BLaER1 (cell line): ENCODE measurements around the gene PRKG2.

Experiments used
- H3K27ac ChIP-seq: shearing (Covaris generic); formaldehyde crosslinking; 2 replicates; pipeline ENCODE4 v1.8.1; 2022
- H3K27me3 ChIP-seq: shearing (Covaris generic); formaldehyde crosslinking; 2 replicates; pipeline ENCODE4 v1.8.1; 2022
- H3K36me3 ChIP-seq: shearing (Covaris generic); formaldehyde crosslinking; 2 replicates; pipeline ENCODE4 v1.8.1; 2022
- H3K4me1 ChIP-seq: shearing (Covaris generic); formaldehyde crosslinking; 2 replicates; pipeline ENCODE4 v1.8.1; 2022
- H3K4me2 ChIP-seq: shearing (Covaris generic); formaldehyde crosslinking; 2 replicates; pipeline ENCODE4 v1.8.1; 2022
- H3K4me3 ChIP-seq: shearing (Covaris generic); formaldehyde crosslinking; 2 replicates; pipeline ENCODE4 v1.8.1; 2022
- H3K9ac ChIP-seq: shearing (Covaris generic); formaldehyde crosslinking; 2 replicates; pipeline ENCODE4 v1.8.1; 2022
- H3K9me3 ChIP-seq: shearing (Covaris generic); formaldehyde crosslinking; 2 replicates; pipeline ENCODE4 v1.8.1; 2022
- H4K20me1 ChIP-seq: shearing (Covaris generic); formaldehyde crosslinking; 2 replicates; pipeline ENCODE4 v1.8.1; 2022
- Cebpa-rat ChIP-seq: shearing (Covaris generic); IDR thresholded peaks from 2 replicates; pipeline ENCODE4 v1.8.1; 2022

The PRKG2 gene

GRCh38 chr4:81142744-81143143 lies 72.3 kb downstream of the PRKG2 start:
- Histone ChIP-seq H3K9ac (no peak overlapping the region), H3K27ac (no peak overlapping the region), H3K4me2 (no peak overlapping the region), H3K27me3 (no peaks in the 10 kb centered on the region), H3K4me1 (no peaks in the 10 kb centered on the region), H3K36me3 (no peaks in the 10 kb centered on the region), H4K20me1 (no peaks in the 10 kb centered on the region), H3K4me3 (no peak overlapping the region), H3K9me3 (no peaks in the 10 kb centered on the region)
- no peak for TF ChIP-seq Cebpa-rat

GRCh38 chr4:81137894-81138293 lies 77.1 kb downstream of the PRKG2 start:
- Histone ChIP-seq H3K36me3 (no peaks in the 10 kb centered on the region), H4K20me1 (no peaks in the 10 kb centered on the region), H3K4me3 (no peak overlapping the region), H3K27ac (no peak overlapping the region), H3K4me1 (no peaks in the 10 kb centered on the region), H3K9ac (no peak overlapping the region), H3K4me2 (no peak overlapping the region), H3K9me3 (no peaks in the 10 kb centered on the region), H3K27me3 (no peaks in the 10 kb centered on the region)
- no peak for TF ChIP-seq Cebpa-rat

GRCh38 chr4:81137446-81137845 lies 77.6 kb downstream of the PRKG2 start:
- Histone ChIP-seq H3K27ac (no peak overlapping the region), H3K4me3 (no peak overlapping the region), H3K9ac (no peak overlapping the region), H3K9me3 (no peaks in the 10 kb centered on the region), H3K36me3 (no peaks in the 10 kb centered on the region), H4K20me1 (no peaks in the 10 kb centered on the region), H3K4me2 (no peak overlapping the region), H3K4me1 (no peaks in the 10 kb centered on the region), H3K27me3 (no peaks in the 10 kb centered on the region)
- no peak for TF ChIP-seq Cebpa-rat

- Histone ChIP-seq H3K36me3 (no peaks in the 10 kb centered on the region), H3K27ac (no peak overlapping the region), H3K4me3 (no peak overlapping the region), H4K20me1 (no peaks in the 10 kb centered on the region), H3K9ac (no peak overlapping the region), H3K4me2 (no peak overlapping the region), H3K27me3 (no peaks in the 10 kb centered on the region), H3K9me3 (no peaks in the 10 kb centered on the region), H3K4me1 (no peaks in the 10 kb centered on the region)
- TF ChIP-seq Cebpa-rat: no peak
Observed at GRCh38 chr4:81136161-81136905, 78.7 kb downstream of the PRKG2 start.

- Histone ChIP-seq H3K4me3 (no peak overlapping the region), H3K4me2 (no peak overlapping the region), H3K27ac (no peak overlapping the region), H3K36me3 (no peaks in the 10 kb centered on the region), H3K9me3 (no peaks in the 10 kb centered on the region), H3K9ac (no peak overlapping the region), H3K4me1 (no peaks in the 10 kb centered on the region), H3K27me3 (no peaks in the 10 kb centered on the region), H4K20me1 (no peaks in the 10 kb centered on the region)
- TF ChIP-seq Cebpa-rat: no peak
Observed at GRCh38 chr4:81135501-81135900, 79.5 kb downstream of the PRKG2 start.

GRCh38 chr4:81131563-81131962 lies 83.5 kb downstream of the PRKG2 start:
- Histone ChIP-seq H3K4me2 (no peak overlapping the region), H3K9ac (no peak overlapping the region), H3K4me3 (no peak overlapping the region), H4K20me1 (no peaks in the 10 kb centered on the region), H3K27me3 (no peaks in the 10 kb centered on the region), H3K36me3 (no peaks in the 10 kb centered on the region), H3K27ac (no peak overlapping the region), H3K9me3 (no peaks in the 10 kb centered on the region), H3K4me1 (no peaks in the 10 kb centered on the region)
- TF ChIP-seq Cebpa-rat: no peak

- H3K27ac ChIP-seq: no peak overlapping the region
- H3K4me3 ChIP-seq: no peak overlapping the region
- H3K9ac ChIP-seq: no peak overlapping the region
- no peaks in the 10 kb centered on the region for H4K20me1 ChIP-seq
- TF ChIP-seq Cebpa-rat: no peak
- no peak overlapping the region for H3K4me2 ChIP-seq
- no peaks in the 10 kb centered on the region for H3K4me1 ChIP-seq
- H3K9me3 ChIP-seq: no peaks in the 10 kb centered on the region
- H3K27me3 ChIP-seq: no peaks in the 10 kb centered on the region
- H3K36me3 ChIP-seq: no peaks in the 10 kb centered on the region
Observed at GRCh38 chr4:81131066-81131465, 84.0 kb downstream of the PRKG2 start.

- Histone ChIP-seq H4K20me1 (no peaks in the 10 kb centered on the region), H3K27me3 (no peaks in the 10 kb centered on the region), H3K9ac (no peak overlapping the region), H3K4me2 (no peak overlapping the region), H3K9me3 (no peaks in the 10 kb centered on the region), H3K4me3 (no peak overlapping the region), H3K27ac (no peak overlapping the region), H3K4me1 (no peaks in the 10 kb centered on the region), H3K36me3 (no peaks in the 10 kb centered on the region)
- TF ChIP-seq Cebpa-rat: no peak
Observed at GRCh38 chr4:81130569-81130968, 84.5 kb downstream of the PRKG2 start.

- H3K4me1 ChIP-seq: no peaks in the 10 kb centered on the region
- no peak overlapping the region for H3K4me2 ChIP-seq
- no peaks in the 10 kb centered on the region for H3K9me3 ChIP-seq
- H3K4me3 ChIP-seq: no peak overlapping the region
- no peaks in the 10 kb centered on the region for H3K36me3 ChIP-seq
- H3K27ac ChIP-seq: no peak overlapping the region
- no peaks in the 10 kb centered on the region for H3K27me3 ChIP-seq
- H3K9ac ChIP-seq: no peak overlapping the region
- TF ChIP-seq Cebpa-rat: no peak
- no peaks in the 10 kb centered on the region for H4K20me1 ChIP-seq
Observed at GRCh38 chr4:81120055-81120454, 95.0 kb downstream of the PRKG2 start.

- H3K9me3 ChIP-seq: no peaks in the 10 kb centered on the region
- no peak overlapping the region for H3K27ac ChIP-seq
- no peaks in the 10 kb centered on the region for H3K36me3 ChIP-seq
- no peaks in the 10 kb centered on the region for H4K20me1 ChIP-seq
- H3K27me3 ChIP-seq: no peaks in the 10 kb centered on the region
- no peak overlapping the region for H3K4me3 ChIP-seq
- no peak overlapping the region for H3K4me2 ChIP-seq
- no peaks in the 10 kb centered on the region for H3K4me1 ChIP-seq
- TF ChIP-seq Cebpa-rat: no peak
- no peak overlapping the region for H3K9ac ChIP-seq
Observed at GRCh38 chr4:81118086-81118485, 96.9 kb downstream of the PRKG2 start.

GRCh38 chr4:81116566-81116965 lies 98.5 kb downstream of the PRKG2 start:
- Histone ChIP-seq H3K4me2 (no peak overlapping the region), H3K9ac (no peak overlapping the region), H3K27me3 (no peaks in the 10 kb centered on the region), H3K36me3 (no peaks in the 10 kb centered on the region), H3K9me3 (no peaks in the 10 kb centered on the region), H3K4me1 (no peaks in the 10 kb centered on the region), H4K20me1 (no peaks in the 10 kb centered on the region), H3K4me3 (no peak overlapping the region), H3K27ac (no peak overlapping the region)
- no peak for TF ChIP-seq Cebpa-rat
